Measurements from ENCODE around the gene MACROD2. TPM values are rescaled to one million over a fixed set of nuclear protein-coding genes. Genes with fewer than 3 reads are reported as not detected.

MACROD2 gene
- total RNA-seq, 3 donors from 2014 or later, result 3.2 to 7.6 (median 6.4) TPM

GRCh38 chr20:14494355-14494754, 499.0 kb downstream of the MACROD2 start:
- Histone ChIP-seq H3K36me3 (ENCODE audit: low read depth) (no peaks in the 10 kb centered on the region), H3K9me3 (no peaks in the 10 kb centered on the region), H3K4me3 (no peak overlapping the region), H3K4me1 (ENCODE audit: low read depth) (no peaks in the 10 kb centered on the region)
- no peak for ATAC-seq
- no peak for TF ChIP-seq CTCF (IDR thresholded peaks at IDR 0.05)
- no peak for DNase-seq
- intact Hi-C loops (cut with DNase I, micrococcal nuclease), result no loop called here

GRCh38 chr20:14495066-14495465, 499.8 kb downstream of the MACROD2 start:
- intact Hi-C loops (cut with DNase I, micrococcal nuclease), result no loop called here
- H3K4me3 ChIP-seq, result no peak overlapping the region
- H3K9me3 ChIP-seq, result no peaks in the 10 kb centered on the region
- DNase-seq, result no peak
- TF ChIP-seq CTCF (IDR thresholded peaks at IDR 0.05), result no peak
- no peak for ATAC-seq
- no peaks in the 10 kb centered on the region for H3K4me1 ChIP-seq (ENCODE audit: low read depth)
- H3K36me3 ChIP-seq (ENCODE audit: low read depth), result no peaks in the 10 kb centered on the region

- DNase-seq, result no peak
- Histone ChIP-seq H3K4me1 (ENCODE audit: low read depth) (no peaks in the 10 kb centered on the region), H3K36me3 (ENCODE audit: low read depth) (no peaks in the 10 kb centered on the region), H3K4me3 (no peak overlapping the region), H3K9me3 (no peaks in the 10 kb centered on the region)
- TF ChIP-seq CTCF (IDR thresholded peaks at IDR 0.05), result no peak
- no peak for ATAC-seq
- intact Hi-C loops (cut with DNase I, micrococcal nuclease), result no loop called here
Measured at GRCh38 chr20:14497004-14497403, 501.7 kb downstream of the MACROD2 start.

- Histone ChIP-seq H3K9me3 (no peaks in the 10 kb centered on the region), H3K36me3 (ENCODE audit: low read depth) (no peaks in the 10 kb centered on the region), H3K4me1 (ENCODE audit: low read depth) (no peaks in the 10 kb centered on the region), H3K4me3 (no peak overlapping the region)
- no peak for DNase-seq
- no peak for ATAC-seq
- intact Hi-C loops (cut with DNase I, micrococcal nuclease), result no loop called here
- TF ChIP-seq CTCF (IDR thresholded peaks at IDR 0.05), result no peak
Measured at GRCh38 chr20:14498772-14499171, 503.5 kb downstream of the MACROD2 start.

- Histone ChIP-seq H3K36me3 (ENCODE audit: low read depth) (no peaks in the 10 kb centered on the region), H3K4me3 (no peak overlapping the region), H3K9me3 (no peaks in the 10 kb centered on the region), H3K4me1 (ENCODE audit: low read depth) (no peaks in the 10 kb centered on the region)
- DNase-seq (no peak), ATAC-seq (no peak)
- no peak for TF ChIP-seq CTCF (IDR thresholded peaks at IDR 0.05)
- intact Hi-C loops (cut with DNase I, micrococcal nuclease), result no loop called here
Measured at GRCh38 chr20:14505476-14505875, 510.2 kb downstream of the MACROD2 start.

GRCh38 chr20:14507711-14508110, 512.4 kb downstream of the MACROD2 start:
- TF ChIP-seq CTCF (IDR thresholded peaks at IDR 0.05), result no peak
- Histone ChIP-seq H3K9me3 (no peaks in the 10 kb centered on the region), H3K4me1 (ENCODE audit: low read depth) (no peaks in the 10 kb centered on the region), H3K36me3 (ENCODE audit: low read depth) (no peaks in the 10 kb centered on the region), H3K4me3 (no peak overlapping the region)
- no peak for DNase-seq
- intact Hi-C loops (cut with DNase I, micrococcal nuclease), result no loop called here
- no peak for ATAC-seq
